ENCODE measurements around the gene CABLES2. TPM values are rescaled to one million over a fixed set of nuclear protein-coding genes. Genes with fewer than 3 reads are reported as not detected.

CABLES2 gene
- total RNA-seq, 1 experiment from 2014 or later: 12.4 TPM

DNA sequence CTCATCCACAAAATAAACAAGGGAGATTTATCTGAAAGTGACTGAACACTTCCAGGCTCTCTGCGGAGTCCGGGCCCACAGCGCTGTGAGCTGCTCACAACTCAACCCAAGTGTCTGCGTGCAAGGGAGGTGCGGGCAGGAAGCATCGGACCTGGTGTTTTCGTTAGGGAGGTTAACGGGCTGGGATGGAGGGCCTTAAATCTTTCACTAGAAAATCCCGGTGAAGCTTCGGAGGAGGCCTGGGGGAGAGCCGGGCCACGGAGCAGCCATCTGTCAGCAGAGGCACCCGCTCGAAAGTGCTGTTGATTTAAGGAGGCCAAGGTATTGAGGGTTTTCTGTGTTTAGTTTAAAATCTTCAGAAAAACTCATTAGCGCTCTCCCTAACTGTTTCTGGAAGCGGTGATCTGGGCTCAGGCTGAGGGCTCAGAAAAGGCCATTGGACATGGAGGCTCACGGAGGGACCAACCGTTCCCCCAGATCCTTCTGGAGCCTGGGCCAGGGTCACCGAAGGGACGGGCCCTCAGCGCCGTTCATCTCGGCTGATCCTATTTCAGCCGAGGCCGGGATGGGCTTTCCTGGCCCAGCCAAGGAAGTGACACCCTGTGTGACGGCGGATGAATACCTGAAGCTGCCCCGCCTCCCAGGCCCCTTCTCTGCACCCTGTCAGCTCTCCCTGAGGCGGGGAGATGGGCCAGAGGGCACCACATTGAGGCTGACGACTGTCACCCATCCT, 48.0 kb upstream of the CABLES2 start:
- ChIA-PET CTCF (no interaction called here), POLR2A (ENCODE audit: unreplicated experiment) (no interaction called here)
- no peaks in the 10 kb centered on the region for H3K79me2 ChIP-seq (ENCODE audit: low read length)
- no peak overlapping the region for H3K27ac ChIP-seq (ENCODE audit: low read length)
- no peaks in the 10 kb centered on the region for H3K9me3 ChIP-seq (ENCODE audit: low read length)
- intact Hi-C loops (cut with micrococcal nuclease): no loop called here
- TF ChIP-seq EZH2 (IDR thresholded peaks at IDR 0.05; ENCODE audit: low read length, unreplicated experiment): no peak
- no peak for TF ChIP-seq EZH2phosphoT487 (IDR thresholded peaks at IDR 0.05; ENCODE audit: borderline replicate concordance, low read length)
- TF ChIP-seq, protein P1, sequence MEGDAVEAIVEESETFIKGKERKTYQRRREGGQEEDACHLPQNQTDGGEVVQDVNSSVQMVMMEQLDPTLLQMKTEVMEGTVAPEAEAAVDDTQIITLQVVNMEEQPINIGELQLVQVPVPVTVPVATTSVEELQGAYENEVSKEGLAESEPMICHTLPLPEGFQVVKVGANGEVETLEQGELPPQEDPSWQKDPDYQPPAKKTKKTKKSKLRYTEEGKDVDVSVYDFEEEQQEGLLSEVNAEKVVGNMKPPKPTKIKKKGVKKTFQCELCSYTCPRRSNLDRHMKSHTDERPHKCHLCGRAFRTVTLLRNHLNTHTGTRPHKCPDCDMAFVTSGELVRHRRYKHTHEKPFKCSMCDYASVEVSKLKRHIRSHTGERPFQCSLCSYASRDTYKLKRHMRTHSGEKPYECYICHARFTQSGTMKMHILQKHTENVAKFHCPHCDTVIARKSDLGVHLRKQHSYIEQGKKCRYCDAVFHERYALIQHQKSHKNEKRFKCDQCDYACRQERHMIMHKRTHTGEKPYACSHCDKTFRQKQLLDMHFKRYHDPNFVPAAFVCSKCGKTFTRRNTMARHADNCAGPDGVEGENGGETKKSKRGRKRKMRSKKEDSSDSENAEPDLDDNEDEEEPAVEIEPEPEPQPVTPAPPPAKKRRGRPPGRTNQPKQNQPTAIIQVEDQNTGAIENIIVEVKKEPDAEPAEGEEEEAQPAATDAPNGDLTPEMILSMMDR (conservative IDR thresholded peaks at IDR 0.05; ENCODE audit: low read depth, low read length): no peak
- H3K36me3 ChIP-seq (ENCODE audit: low read depth, low read length): no peaks in the 10 kb centered on the region
- no peaks in the 10 kb centered on the region for H4K20me1 ChIP-seq (ENCODE audit: low read length)
- H3K27me3 ChIP-seq (ENCODE audit: low read length): no peaks in the 10 kb centered on the region
- no TSS peak for BruUV-seq (replicated peaks)
- H3K4me2 ChIP-seq (ENCODE audit: low read length): no peak overlapping the region
- no peak for ATAC-seq
- no peaks in the 10 kb centered on the region for H3F3A ChIP-seq (ENCODE audit: low read length, unreplicated experiment)
- H3K4me1 ChIP-seq (ENCODE audit: insufficient read depth, low read length): no peaks in the 10 kb centered on the region
- no peak for DNase-seq
- H3K9me2 ChIP-seq (replicated peaks; ENCODE audit: low read length): no peaks in the 10 kb centered on the region
- H3K4me3 ChIP-seq (ENCODE audit: low read length): no peak overlapping the region
- H3K9ac ChIP-seq (ENCODE audit: low read length): no peak overlapping the region
- no peak overlapping the region for H2AFZ ChIP-seq (ENCODE audit: low read length)

GRCh38 chr20:62453186-62453808, 46.2 kb upstream of the CABLES2 start:
- BruUV-seq (replicated peaks): no TSS peak
- Histone ChIP-seq H3K9me3 (ENCODE audit: low read length) (no peaks in the 10 kb centered on the region), H4K20me1 (ENCODE audit: low read length) (no peaks in the 10 kb centered on the region), H3K27ac (ENCODE audit: low read length) (no peak overlapping the region), H3K79me2 (ENCODE audit: low read length) (no peaks in the 10 kb centered on the region), H3K4me1 (ENCODE audit: insufficient read depth, low read length) (no peaks in the 10 kb centered on the region), H3K4me3 (ENCODE audit: low read length) (no peak overlapping the region), H2AFZ (ENCODE audit: low read length) (no peak overlapping the region), H3F3A (ENCODE audit: low read length, unreplicated experiment) (no peaks in the 10 kb centered on the region), H3K36me3 (ENCODE audit: low read depth, low read length) (no peaks in the 10 kb centered on the region), H3K4me2 (ENCODE audit: low read length) (no peak overlapping the region), H3K9me2 (replicated peaks; ENCODE audit: low read length) (no peaks in the 10 kb centered on the region), H3K27me3 (ENCODE audit: low read length) (no peaks in the 10 kb centered on the region), H3K9ac (ENCODE audit: low read length) (no peak overlapping the region)
- POLR2A ChIA-PET (ENCODE audit: unreplicated experiment): no interaction called here
- DNase-seq (no peak), ATAC-seq (no peak)
- intact Hi-C loops (cut with micrococcal nuclease): no loop called here
- CTCF ChIA-PET: no interaction called here
- no peak for TF ChIP-seq EZH2 (IDR thresholded peaks at IDR 0.05; ENCODE audit: low read length, unreplicated experiment)
- no peak for TF ChIP-seq EZH2phosphoT487 (IDR thresholded peaks at IDR 0.05; ENCODE audit: borderline replicate concordance, low read length)
- TF ChIP-seq, protein P1 (conservative IDR thresholded peaks at IDR 0.05; ENCODE audit: low read depth, low read length): no peak

DNA sequence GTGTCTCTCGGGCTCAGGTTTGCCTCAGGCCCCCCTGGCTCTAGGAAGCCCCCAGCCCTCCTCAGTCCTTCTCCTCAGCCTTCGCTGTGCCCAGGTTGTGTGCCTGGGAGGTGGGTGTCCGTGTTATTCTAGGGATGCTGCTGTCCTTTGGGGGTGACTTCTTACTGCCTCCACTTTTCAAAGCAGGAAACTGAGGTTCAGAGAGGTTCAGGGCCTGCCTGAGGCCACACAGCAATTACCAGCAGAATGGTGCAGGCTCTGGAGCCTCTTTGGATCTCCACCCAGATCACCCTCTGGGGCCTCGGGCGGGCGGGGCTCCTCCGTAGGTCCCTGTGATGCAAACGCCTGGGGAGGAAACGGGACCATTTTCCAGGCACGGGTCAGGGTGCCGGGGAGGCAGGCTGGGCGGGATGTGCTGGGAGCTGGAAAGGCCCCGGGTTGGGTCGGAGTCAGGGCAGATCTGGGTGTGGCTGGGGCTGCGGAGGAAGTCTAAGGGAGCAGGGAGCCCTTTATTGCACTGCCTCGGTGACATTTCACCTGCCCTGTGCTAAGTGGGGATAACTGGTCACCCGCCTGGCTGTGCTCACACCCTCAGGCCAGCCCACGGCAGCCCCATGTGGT, 45.5 kb upstream of the CABLES2 start:
- H3K9me3 ChIP-seq (ENCODE audit: low read length): no peaks in the 10 kb centered on the region
- H4K20me1 ChIP-seq (ENCODE audit: low read length): no peaks in the 10 kb centered on the region
- ATAC-seq (no peak), DNase-seq (no peak)
- POLR2A ChIA-PET (ENCODE audit: unreplicated experiment): no interaction called here
- H3K4me1 ChIP-seq (ENCODE audit: insufficient read depth, low read length): no peaks in the 10 kb centered on the region
- H2AFZ ChIP-seq (ENCODE audit: low read length): no peak overlapping the region
- no peaks in the 10 kb centered on the region for H3K36me3 ChIP-seq (ENCODE audit: low read depth, low read length)
- intact Hi-C loops (cut with micrococcal nuclease): no loop called here
- H3F3A ChIP-seq (ENCODE audit: low read length, unreplicated experiment): no peaks in the 10 kb centered on the region
- no peaks in the 10 kb centered on the region for H3K27me3 ChIP-seq (ENCODE audit: low read length)
- no TSS peak for BruUV-seq (replicated peaks)
- CTCF ChIA-PET: no interaction called here
- no peak overlapping the region for H3K4me3 ChIP-seq (ENCODE audit: low read length)
- TF ChIP-seq, protein P1 (conservative IDR thresholded peaks at IDR 0.05; ENCODE audit: low read depth, low read length): no peak
- no peak for TF ChIP-seq EZH2phosphoT487 (IDR thresholded peaks at IDR 0.05; ENCODE audit: borderline replicate concordance, low read length)
- TF ChIP-seq EZH2 (IDR thresholded peaks at IDR 0.05; ENCODE audit: low read length, unreplicated experiment): no peak
- H3K27ac ChIP-seq (ENCODE audit: low read length): no peak overlapping the region
- no peak overlapping the region for H3K4me2 ChIP-seq (ENCODE audit: low read length)
- H3K9ac ChIP-seq (ENCODE audit: low read length): no peak overlapping the region
- no peaks in the 10 kb centered on the region for H3K79me2 ChIP-seq (ENCODE audit: low read length)
- H3K9me2 ChIP-seq (replicated peaks; ENCODE audit: low read length): no peaks in the 10 kb centered on the region

Data from PC-3 (cell line).